Uterus (tissue), 4 donors: ENCODE data around the gene CALHM1. TPM values are rescaled to one million over a fixed set of nuclear protein-coding genes. Genes with fewer than 3 reads are reported as not detected.

ENCODE experiments used
- DNase-seq, 2 donors: peaks; one replicate each; pipeline ENCODE4 v3.0.0-alpha.2; 2019 to 2020
- H3K27ac ChIP-seq, 2 donors: fragments of 200-600 bp; sonication (generic); 1 replicate in 1 of 2; 2 replicates in 1 of 2; pipeline ENCODE4 v1.5.1; 2016 to 2018
- H3K27me3 ChIP-seq, 2 donors: fragments of 200-600 bp; sonication (generic); one replicate each; pipeline ENCODE4 v1.5.1; 2018 to 2019; ENCODE audit warnings: control low read depth in 1 of 2
- H3K36me3 ChIP-seq, 2 donors: fragments of 200-600 bp; sonication (generic); one replicate each; pipeline ENCODE4 v1.5.1; 2019; ENCODE audit warnings: control low read depth in 1 of 2
- H3K4me1 ChIP-seq, 2 donors: fragments of 200-600 bp; sonication (generic); one replicate each; pipeline ENCODE4 v1.5.1; 2018 to 2019; ENCODE audit warnings: control low read depth in 1 of 2
- H3K4me3 ChIP-seq, 2 donors: fragments of 200-600 bp; sonication (generic); 1 replicate in 1 of 2; 2 replicates in 1 of 2; pipeline ENCODE4 v1.5.1; 2018 to 2019; ENCODE audit warnings: mild to moderate bottlenecking in 1 of 2
- H3K9me3 ChIP-seq, 2 donors: fragments of 200-600 bp; sonication (generic); one replicate each; pipeline ENCODE4 v1.5.1; 2019; ENCODE audit warnings: control low read depth in 1 of 2
- CTCF ChIP-seq, 4 experiments: fragments of 200-600 bp in 2 of 4; fragments of 450-650 bp in 2 of 4; sonication (generic) in 2 of 4; IDR thresholded peaks; one replicate each; pipeline ENCODE4 v1.5.1; 2016 to 2019; ENCODE audit warnings: antibody characterized with exemption in 4 of 4, mild to moderate bottlenecking in 2 of 4, moderate library complexity in 1 of 4
- POLR2A ChIP-seq, 2 donors: fragments of 450-650 bp; IDR thresholded peaks; one replicate each; pipeline ENCODE4 v1.6.1; 2016; ENCODE audit warnings: antibody characterized with exemption in 2 of 2, mild to moderate bottlenecking in 1 of 2, moderate library complexity in 1 of 2
- intact Hi-C: fragments of 100-400 bp; cut with DNase I; formaldehyde crosslinking; loops from one replicate; pipeline ENCODE4 v1.15.1; 2023; ENCODE audit warnings: low total_unique reads
- total RNA-seq, 4 donors: library from RNA; depleted of rRNA in 3 of 4; stranded (reverse); fragments of >200 nt in 3 of 4; gene quantifications; one replicate each; pipeline versions ENCODE4 v1.1.0 to v1.2.4, GENCODE V29; 2014 to 2023
- donor health status: DM: yes; HTN: yes; CAD: no.

The CALHM1 gene
- total RNA-seq, 4 donors from 2014 or later: not detected

- H3K27ac ChIP-seq: peak overlapping the region; percentile 91 to 94
- no peak overlapping the region for H3K4me3 ChIP-seq
- no peaks in the 10 kb centered on the region for H3K9me3 ChIP-seq
- no peaks in the 10 kb centered on the region for H3K36me3 ChIP-seq
- TF ChIP-seq CTCF (IDR thresholded peaks at IDR 0.05) (no peak), POLR2A (IDR thresholded peaks at IDR 0.05) (no peak)
- H3K27me3 ChIP-seq: no peaks in the 10 kb centered on the region
- H3K4me1 ChIP-seq: peaks cover 18 to 52% of the 10 kb centered on the region in 2 donors
- no peak for DNase-seq
- intact Hi-C loops: no loop called here
These were observed 13.3 kb downstream of the CALHM1 start for GRCh38 chr10:103445366-103445765.

GRCh38 chr10:103444478-103444877, 14.2 kb downstream of the CALHM1 start:
- H3K27me3 ChIP-seq: no peaks in the 10 kb centered on the region
- no peak overlapping the region for H3K4me3 ChIP-seq
- H3K4me1 ChIP-seq: peaks cover 18 to 44% of the 10 kb centered on the region in 2 donors
- no peaks in the 10 kb centered on the region for H3K9me3 ChIP-seq
- H3K36me3 ChIP-seq: no peaks in the 10 kb centered on the region
- no peak for TF ChIP-seq POLR2A (IDR thresholded peaks at IDR 0.05)
- TF ChIP-seq CTCF (IDR thresholded peaks at IDR 0.05): no peak
- no peak for DNase-seq
- peak overlapping the region; percentile 91 to 94 for H3K27ac ChIP-seq
- intact Hi-C loops: no loop called here

- peaks cover 18 to 35% of the 10 kb centered on the region in 2 donors for H3K4me1 ChIP-seq
- no peak overlapping the region for H3K4me3 ChIP-seq
- no peak for TF ChIP-seq POLR2A (IDR thresholded peaks at IDR 0.05)
- no peak for TF ChIP-seq CTCF (IDR thresholded peaks at IDR 0.05)
- no peak for DNase-seq
- H3K36me3 ChIP-seq: no peaks in the 10 kb centered on the region
- H3K9me3 ChIP-seq: no peaks in the 10 kb centered on the region
- H3K27me3 ChIP-seq: no peaks in the 10 kb centered on the region
- intact Hi-C loops: no loop called here
- peak overlapping the region; percentile 91 to 94 for H3K27ac ChIP-seq
These were observed 15.1 kb downstream of the CALHM1 start for GRCh38 chr10:103443475-103444185.

GRCh38 chr10:103442031-103442461, 16.7 kb downstream of the CALHM1 start:
- Histone ChIP-seq H3K27ac (peak overlapping the region; percentile 91 to 94), H3K36me3 (no peaks in the 10 kb centered on the region), H3K4me3 (no peak overlapping the region), H3K27me3 (no peaks in the 10 kb centered on the region), H3K4me1 (peaks cover 11 to 19% of the 10 kb centered on the region in 2 donors), H3K9me3 (no peaks in the 10 kb centered on the region)
- DNase-seq: peak; percentile 77 to 85
- intact Hi-C loops: no loop called here
- no peak for TF ChIP-seq POLR2A (IDR thresholded peaks at IDR 0.05)

- intact Hi-C loops: no loop called here
- H3K4me3 ChIP-seq: no peak overlapping the region
- no peak for TF ChIP-seq POLR2A (IDR thresholded peaks at IDR 0.05)
- no peaks in the 10 kb centered on the region for H3K9me3 ChIP-seq
- DNase-seq: no peak
- H3K4me1 ChIP-seq: peaks cover 11 to 15% of the 10 kb centered on the region in 2 donors
- peak overlapping the region; percentile 91 to 94 for H3K27ac ChIP-seq
- H3K27me3 ChIP-seq: no peaks in the 10 kb centered on the region
- H3K36me3 ChIP-seq: no peaks in the 10 kb centered on the region
These were observed 17.1 kb downstream of the CALHM1 start for GRCh38 chr10:103441611-103442010.

GRCh38 chr10:103441206-103441605, 17.5 kb downstream of the CALHM1 start:
- H3K9me3 ChIP-seq: no peaks in the 10 kb centered on the region
- H3K36me3 ChIP-seq: no peaks in the 10 kb centered on the region
- no peak overlapping the region for H3K4me3 ChIP-seq
- H3K4me1 ChIP-seq: peaks cover 11% of the 10 kb centered on the region in 2 donors
- DNase-seq: no peak
- H3K27me3 ChIP-seq: no peaks in the 10 kb centered on the region
- intact Hi-C loops: no loop called here
- TF ChIP-seq CTCF (IDR thresholded peaks at IDR 0.05) (no peak), POLR2A (IDR thresholded peaks at IDR 0.05) (no peak)
- peak overlapping the region; percentile 91 to 94 for H3K27ac ChIP-seq
